ENCODE measurements around the gene ZNF354C. TPM values are rescaled to one million over a fixed set of nuclear protein-coding genes. Genes with fewer than 3 reads are reported as not detected.

ZNF354C gene
- total RNA-seq, result 2.0 and 4.7 TPM in 2 replicates

GRCh38 chr5:179060116-179061008 is at the start of gene ZNF354C:
ZNF354C (plus strand) TSS chr5:179060373; CDS start chr5:179062069, 1,696 bp downstream.

GRCh38 chr5:179023528-179024189 is 36.5 kb upstream of the ZNF354C start, which contains the start of gene ZNF879:
ZNF879 (plus strand) TSS chr5:179023804; CDS start chr5:179025005, 1,201 bp downstream.

Other genes starting within 250 kb of the ZNF354C start
- gene ZNF354B, start 200.4 kb upstream of the ZNF354C start, total RNA-seq, result 2.8 and 4.1 TPM in 2 replicates
- gene ZFP2, start 164.5 kb upstream of the ZNF354C start, total RNA-seq, result 0.33 and 1.1 TPM in 2 replicates
- gene ZNF454, start 119.2 kb upstream of the ZNF354C start, total RNA-seq, result 1.3 and 2.9 TPM in 2 replicates
- gene GRM6, start 65.1 kb upstream of the ZNF354C start, total RNA-seq, result not detected in 2 replicates
- gene ZNF879, start 36.6 kb upstream of the ZNF354C start, total RNA-seq, result 0.49 and 2.4 TPM in 2 replicates

Measured in mesangial cell (primary cell).